ENCODE results near the gene ID2. TPM values are rescaled to one million over a fixed set of nuclear protein-coding genes. Genes with fewer than 3 reads are reported as not detected.

The ID2 gene
- total RNA-seq, 3 donors from 2014 or later (not counting 1 experiment from before 2014, with no cell fraction given) = 185 to 209 (median 191) TPM

- peak overlapping the region; percentile 97 to 98 for H3K27ac Mint-ChIP-seq
- Histone ChIP-seq H3K4me3 (ENCODE audit: low read length) (peak overlapping the region; percentile 54), H3K36me3 (ENCODE audit: control insufficient read depth, insufficient read depth, low read length) (peaks cover 2% of the 10 kb centered on the region), H3K27me3 (ENCODE audit: control insufficient read depth, insufficient read depth, low read length) (peaks cover 12% of the 10 kb centered on the region), H3K9me3 (ENCODE audit: control insufficient read depth, insufficient read depth, low read length) (no peaks in the 10 kb centered on the region), H3K27ac (ENCODE audit: low read length) (peak overlapping the region; percentile 35), H3K4me1 (ENCODE audit: control insufficient read depth, insufficient read depth, low read length) (peaks cover 47% of the 10 kb centered on the region)
- intact Hi-C loops (cut with micrococcal nuclease) = loop anchor here (2.0 to 10.0 kb wide), 7 partner anchors 139 to 934 kb away; no protein-coding TSS in a partner anchor
- H3K9me3 Mint-ChIP-seq = no peaks in the 10 kb centered on the region
- WGBS (ENCODE audit: insufficient coverage) = 2% methylated on average over 24 of the region's 30 CpGs
- TF ChIP-seq CTCF (IDR thresholded peaks at IDR 0.05) = no peak
- peak overlapping the region; percentile 99 for H3K4me3 Mint-ChIP-seq
- H3K27me3 Mint-ChIP-seq (ENCODE audit: low read depth in 2 of 2) = peaks cover 1 to 11% of the 10 kb centered on the region in 2 donors
- H3K4me1 Mint-ChIP-seq = peaks cover 59 to 77% of the 10 kb centered on the region in 2 donors
- peak in 2 of 3 donors; percentile 4 to 5 for ATAC-seq
- peaks cover 20% of the 10 kb centered on the region for H3K36me3 Mint-ChIP-seq
- DNase-seq = peak; percentile 50 to 83
Measured at GRCh38 chr2:8680822-8681760, 765 bp upstream of the ID2 start.

- DNase-seq (peak in 1 of 2 donors; percentile 67), ATAC-seq (no peak)
- peaks cover 0 to 1% of the 10 kb centered on the region in 2 donors for H3K27me3 Mint-ChIP-seq (ENCODE audit: low read depth in 2 of 2)
- no peaks in the 10 kb centered on the region for H3K9me3 ChIP-seq (ENCODE audit: control insufficient read depth, insufficient read depth, low read length)
- intact Hi-C loops (cut with micrococcal nuclease) = loop anchor here (1.0 to 10.0 kb wide), 8 partner anchors 141 to 1253 kb away; no protein-coding TSS in a partner anchor
- peaks cover 50 to 59% of the 10 kb centered on the region in 2 donors for H3K4me1 Mint-ChIP-seq
- H3K27ac ChIP-seq (ENCODE audit: low read length) = peak overlapping the region; percentile 48
- no peaks in the 10 kb centered on the region for H3K27me3 ChIP-seq (ENCODE audit: control insufficient read depth, insufficient read depth, low read length)
- H3K27ac Mint-ChIP-seq = peak overlapping the region; percentile 97 to 98
- peaks cover 20% of the 10 kb centered on the region for H3K36me3 Mint-ChIP-seq
- TF ChIP-seq CTCF (IDR thresholded peaks at IDR 0.05) = no peak
- 1% methylated on average over 29 of the region's 30 CpGs for WGBS (ENCODE audit: insufficient coverage)
- peak overlapping the region; percentile 99 for H3K4me3 Mint-ChIP-seq
- peaks cover 28% of the 10 kb centered on the region for H3K4me1 ChIP-seq (ENCODE audit: control insufficient read depth, insufficient read depth, low read length)
- H3K4me3 ChIP-seq (ENCODE audit: low read length) = peak overlapping the region; percentile 80
- peaks cover 2% of the 10 kb centered on the region for H3K36me3 ChIP-seq (ENCODE audit: control insufficient read depth, insufficient read depth, low read length)
- no peaks in the 10 kb centered on the region for H3K9me3 Mint-ChIP-seq
Measured at GRCh38 chr2:8682719-8683667, 1.1 kb downstream of the ID2 start.

- 13% methylated on average over 3 of the region's 3 CpGs for WGBS (ENCODE audit: insufficient coverage)
- ATAC-seq (no peak), DNase-seq (peak in 1 of 2 donors; percentile 73)
- Histone ChIP-seq H3K9me3 (ENCODE audit: control insufficient read depth, insufficient read depth, low read length) (no peaks in the 10 kb centered on the region), H3K4me3 (ENCODE audit: low read length) (peak overlapping the region; percentile 80), H3K4me1 (ENCODE audit: control insufficient read depth, insufficient read depth, low read length) (peaks cover 19% of the 10 kb centered on the region), H3K36me3 (ENCODE audit: control insufficient read depth, insufficient read depth, low read length) (peaks cover 2% of the 10 kb centered on the region), H3K27me3 (ENCODE audit: control insufficient read depth, insufficient read depth, low read length) (no peaks in the 10 kb centered on the region), H3K27ac (ENCODE audit: low read length) (peak overlapping the region; percentile 72)
- Mint-ChIP-seq H3K36me3 (peaks cover 20% of the 10 kb centered on the region), H3K27me3 (ENCODE audit: low read depth in 2 of 2) (no peaks in the 10 kb centered on the region), H3K4me3 (peak overlapping the region; percentile 99), H3K27ac (peak overlapping the region; percentile 97 to 98), H3K4me1 (peaks cover 40 to 46% of the 10 kb centered on the region in 2 donors), H3K9me3 (no peaks in the 10 kb centered on the region)
- TF ChIP-seq CTCF (IDR thresholded peaks at IDR 0.05) = no peak
- intact Hi-C loops (cut with micrococcal nuclease) = loop anchor here (5.0 to 10.0 kb wide), 6 partner anchors 142 to 937 kb away; no protein-coding TSS in a partner anchor
Measured at GRCh38 chr2:8684540-8684877, 2.7 kb downstream of the ID2 start.
